ENCODE measurements around the gene NDUFAF5. TPM values are rescaled to one million over a fixed set of nuclear protein-coding genes. Genes with fewer than 3 reads are reported as not detected.
A peak's percentile ranks its signal among the peaks of the same experiment; 100 is the strongest.

NDUFAF5 gene
- total RNA-seq, 1 donor = 16.0 TPM

GRCh38 chr20:13744352-13744751 lies 40.5 kb upstream of the NDUFAF5 start:
- no peak overlapping the region for H3K4me3 ChIP-seq (ENCODE audit: low read depth, low read length)
- no peak for TF ChIP-seq CTCF (IDR thresholded peaks at IDR 0.05; ENCODE audit: insufficient read depth, low read depth, low read length)
- no peak for DNase-seq (ENCODE audit: low read depth)

DNA sequence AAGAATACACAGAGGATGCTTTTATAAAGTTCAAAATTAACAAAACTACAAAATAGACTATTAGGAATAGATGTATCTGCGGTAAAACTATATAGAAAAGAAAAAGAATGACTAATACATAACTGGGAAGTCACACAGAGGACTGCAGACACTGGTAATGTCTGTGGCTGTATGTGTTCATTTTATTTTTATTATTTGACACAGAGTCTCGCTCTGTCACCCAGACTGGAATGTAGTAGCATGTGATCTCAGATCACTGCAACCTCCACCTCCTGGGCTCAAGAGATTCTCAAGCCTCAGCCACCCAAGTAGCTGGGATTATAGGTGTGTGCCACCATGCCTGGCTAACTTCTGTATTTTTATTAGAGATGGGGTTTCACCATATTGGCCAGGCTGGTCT lies 39.0 kb upstream of the NDUFAF5 start:
- H3K4me3 ChIP-seq (ENCODE audit: low read depth, low read length) = no peak overlapping the region
- no peak for TF ChIP-seq CTCF (IDR thresholded peaks at IDR 0.05; ENCODE audit: insufficient read depth, low read depth, low read length)
- DNase-seq (ENCODE audit: low read depth) = no peak

- H3K4me3 ChIP-seq (ENCODE audit: low read depth, low read length) = no peak overlapping the region
- no peak for DNase-seq (ENCODE audit: low read depth)
- TF ChIP-seq CTCF (IDR thresholded peaks at IDR 0.05; ENCODE audit: insufficient read depth, low read depth, low read length) = no peak
Measured at GRCh38 chr20:13749811-13750210, 35.0 kb upstream of the NDUFAF5 start.

GRCh38 chr20:13753436-13754036 lies 31.3 kb upstream of the NDUFAF5 start:
- no peak for DNase-seq (ENCODE audit: low read depth)
- no peak overlapping the region for H3K4me3 ChIP-seq (ENCODE audit: low read depth, low read length)
- TF ChIP-seq CTCF (IDR thresholded peaks at IDR 0.05; ENCODE audit: insufficient read depth, low read depth, low read length) = no peak

DNA sequence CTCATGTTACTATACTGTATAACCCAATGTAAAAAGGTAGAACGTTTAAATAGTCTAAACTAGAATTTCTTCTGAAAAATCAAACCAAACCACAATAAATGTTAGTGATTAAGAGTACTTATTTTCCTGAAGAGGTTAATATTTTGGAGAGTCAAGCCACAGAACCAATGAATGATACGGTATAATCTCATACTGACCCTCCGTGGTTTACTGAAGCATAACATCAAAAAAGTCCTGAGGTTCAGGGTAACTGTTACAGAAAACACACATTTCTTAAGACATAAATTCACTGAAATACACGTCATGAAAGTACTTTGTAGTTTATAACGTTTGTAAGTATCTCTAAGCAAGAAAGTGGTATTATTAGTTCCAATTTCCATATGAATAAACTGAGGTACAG lies 29.0 kb upstream of the NDUFAF5 start:
- H3K4me3 ChIP-seq (ENCODE audit: low read depth, low read length) = no peak overlapping the region
- DNase-seq (ENCODE audit: low read depth) = no peak
- TF ChIP-seq CTCF (IDR thresholded peaks at IDR 0.05; ENCODE audit: insufficient read depth, low read depth, low read length) = peak; percentile 12

DNA sequence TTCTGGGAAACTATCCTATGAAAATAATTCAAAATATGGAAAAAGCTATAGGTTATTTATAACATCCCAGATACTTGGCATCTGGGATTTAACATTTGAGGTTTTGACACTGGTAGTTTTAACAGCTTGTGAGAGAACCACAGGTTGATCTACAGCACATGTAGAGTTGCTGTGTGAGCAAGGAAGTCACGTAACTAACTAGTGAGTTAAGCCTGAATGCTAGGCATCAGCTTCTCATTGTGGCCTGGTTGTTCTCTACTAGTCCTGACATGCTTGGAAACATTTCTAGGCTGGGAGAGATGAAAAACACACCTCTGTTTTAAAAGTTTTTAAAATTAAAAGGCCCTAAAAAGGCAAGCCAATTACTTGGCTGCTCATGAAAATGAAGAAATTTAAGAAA lies 28.3 kb upstream of the NDUFAF5 start:
- no peak overlapping the region for H3K4me3 ChIP-seq (ENCODE audit: low read depth, low read length)
- no peak for DNase-seq (ENCODE audit: low read depth)

More for the DNA sequence above, 28.3 kb upstream of the NDUFAF5 start:
- TF ChIP-seq CTCF (IDR thresholded peaks at IDR 0.05; ENCODE audit: insufficient read depth, low read depth, low read length) = no peak

Measured in fibroblast of villous mesenchyme (primary cell).